ENCODE data around the gene KANK4.
"Not testable (repeated sequence)": the region's sequence is repeated elsewhere in the genome, so short reads cannot be mapped to it uniquely, and the experiment has no call there.

KANK4 gene

GRCh38 chr1:62237950-62238374 lies 81.3 kb downstream of the KANK4 start:
- DNase-seq (ENCODE audit: low read depth in 2 of 2) = no peak

GRCh38 chr1:62237361-62237760 lies 81.9 kb downstream of the KANK4 start:
- no peak for DNase-seq (ENCODE audit: low read depth in 2 of 2)

GRCh38 chr1:62235576-62235975 lies 83.7 kb downstream of the KANK4 start:
- no peak for DNase-seq (ENCODE audit: low read depth in 2 of 2)

- no peak for DNase-seq (ENCODE audit: low read depth in 2 of 2)
Measured at GRCh38 chr1:62234688-62235087, 84.5 kb downstream of the KANK4 start.

- no peak for DNase-seq (ENCODE audit: low read depth in 2 of 2)
Measured at GRCh38 chr1:62233926-62234450, 85.2 kb downstream of the KANK4 start.

GRCh38 chr1:62232871-62233278 lies 86.4 kb downstream of the KANK4 start:
- no peak for DNase-seq (ENCODE audit: low read depth in 2 of 2)

GRCh38 chr1:62230718-62231117 lies 88.5 kb downstream of the KANK4 start:
- no peak for DNase-seq (ENCODE audit: low read depth in 2 of 2)

- DNase-seq (ENCODE audit: low read depth in 2 of 2) = no peak
Measured at GRCh38 chr1:62229932-62230331, 89.3 kb downstream of the KANK4 start.

- DNase-seq (ENCODE audit: low read depth in 2 of 2) = no peak
Measured at GRCh38 chr1:62229468-62229867, 89.8 kb downstream of the KANK4 start.

- no peak for DNase-seq (ENCODE audit: low read depth in 2 of 2)
Measured at GRCh38 chr1:62228883-62229187, 90.4 kb downstream of the KANK4 start.

- no peak for DNase-seq (ENCODE audit: low read depth in 2 of 2)
Measured at GRCh38 chr1:62228136-62228882, 90.9 kb downstream of the KANK4 start.

GRCh38 chr1:62227496-62227895 lies 91.7 kb downstream of the KANK4 start:
- no peak for DNase-seq (ENCODE audit: low read depth in 2 of 2)

- DNase-seq (ENCODE audit: low read depth in 2 of 2) = no peak
Measured at GRCh38 chr1:62224182-62224581, 95.1 kb downstream of the KANK4 start.

GRCh38 chr1:62222321-62222720 lies 96.9 kb downstream of the KANK4 start:
- DNase-seq (ENCODE audit: low read depth in 2 of 2) = no peak

GRCh38 chr1:62221171-62221570 lies 98.1 kb downstream of the KANK4 start:
- no peak for DNase-seq (ENCODE audit: low read depth in 2 of 2)

- not testable (repeated sequence) for DNase-seq (ENCODE audit: low read depth in 2 of 2)
Measured at GRCh38 chr1:62220456-62220855, 98.8 kb downstream of the KANK4 start.

GRCh38 chr1:62218604-62219003 lies 100.6 kb downstream of the KANK4 start:
- no peak for DNase-seq (ENCODE audit: low read depth in 2 of 2)

- no peak for DNase-seq (ENCODE audit: low read depth in 2 of 2)
Measured at GRCh38 chr1:62213075-62213914, 105.9 kb downstream of the KANK4 start.

GRCh38 chr1:62212411-62212810 lies 106.8 kb downstream of the KANK4 start:
- DNase-seq (ENCODE audit: low read depth in 2 of 2) = no peak

GRCh38 chr1:62210960-62211359 lies 108.3 kb downstream of the KANK4 start:
- DNase-seq (ENCODE audit: low read depth in 2 of 2) = no peak

GRCh38 chr1:62209931-62210595 lies 109.2 kb downstream of the KANK4 start:
- DNase-seq (ENCODE audit: low read depth in 2 of 2) = no peak

GRCh38 chr1:62208970-62209369 lies 110.3 kb downstream of the KANK4 start:
- no peak for DNase-seq (ENCODE audit: low read depth in 2 of 2)

All from stimulated activated CD4-positive, alpha-beta T cell treated with anti-CD3 and anti-CD28 coated beads, Interleukin-4, amount 100 ng/mL, for 48 hours (primary cell).